HepG2 (cell line): ENCODE measurements around the gene MTOR. TPM values are rescaled to one million over a fixed set of nuclear protein-coding genes. Genes with fewer than 3 reads are reported as not detected.
"Not testable (repeated sequence)": the region's sequence is repeated elsewhere in the genome, so short reads cannot be mapped to it uniquely, and the experiment has no call there.

Experiments
- ATAC-seq: fragments of 200-7000 bp; cut with Tn5 transposase; 3 replicates; pipeline ENCODE4 v1.9.1; 2020; ENCODE audit warnings: mild to moderate bottlenecking, moderate library complexity
- BruUV-seq: library from RNA; stranded (reverse); fragments of 400-500 nt; replicated peaks from 2 replicates; lab custom pipeline; 2021; lab: Mats Ljungman, UMichigan
- CTCF ChIA-PET: fragments of 300-600 bp; formaldehyde crosslinking; extraction: SDS; loops from one replicate; lab custom pipeline; 2021; ENCODE audit warnings: low total read pairs, inconsistent platforms, low intra/inter-chr PET ratio; lab: Yijun Ruan, JAX
- POLR2A ChIA-PET: fragments of 350-600 bp; sonication (Branson Sonifier 250); formaldehyde crosslinking; loops from one replicate; lab custom pipeline; 2020; ENCODE audit warnings: antibody characterized with exemption, inconsistent platforms; lab: Yijun Ruan, JAX
- DNase-seq: peaks from one replicate; pipeline ENCODE4 v3.0.0-alpha.2; 2015; ENCODE audit warnings: low spot score
- FAIRE-seq: peaks from 3 replicates; lab custom pipeline; 2011; peaks lifted over from hg19 to GRCh38; lab: Jason Lieb, UNC
- H2AFZ ChIP-seq: one replicate; pipeline ENCODE4 v1.6.1; 2011; ENCODE audit warnings: low read length, inconsistent platforms
- H3K27ac ChIP-seq: fragments of 300-600 bp; 3 replicates; pipeline ENCODE4 v1.8.0; 2011; ENCODE audit warnings: mixed run types, mild to moderate bottlenecking, mixed read lengths, low read length, inconsistent platforms; ENCODE audit not compliant: insufficient read depth; ENCODE audit errors: extremely low read length
- H3K27me3 ChIP-seq, 2 experiments: fragments of 200-600 bp in 1 of 2; 2 replicates in 1 of 2; 3 replicates in 1 of 2; pipeline versions ENCODE4 v1.6.0 to v1.8.0; 2011; ENCODE audit warnings: low read length in 2 of 2, mild to moderate bottlenecking in 2 of 2, moderate library complexity in 2 of 2, inconsistent platforms in 1 of 2; ENCODE audit not compliant: insufficient read depth in 2 of 2, control insufficient read depth in 1 of 2
- H3K36me3 ChIP-seq, 2 experiments: fragments of 200-600 bp in 1 of 2; replicated peaks in 1 of 2; 2 replicates in 1 of 2; 3 replicates in 1 of 2; pipeline versions ENCODE4 v1.5.1 to v1.8.0; 2011; ENCODE audit warnings: low read length in 2 of 2, inconsistent platforms in 1 of 2; ENCODE audit not compliant: insufficient read depth in 2 of 2, control insufficient read depth in 1 of 2
- H3K4me1 ChIP-seq: 2 replicates; pipeline ENCODE4 v1.5.1; 2012; ENCODE audit warnings: low read length, inconsistent platforms; ENCODE audit not compliant: insufficient read depth
- H3K4me2 ChIP-seq: 2 replicates; pipeline ENCODE4 v1.6.0; 2011; ENCODE audit warnings: low read depth, low read length, inconsistent platforms
- H3K4me3 ChIP-seq, 3 experiments: fragments of 200-600 bp in 1 of 3; sonication (generic), shearing (Covaris generic) in 1 of 3; replicated peaks in 1 of 3; 2 replicates each; pipeline ENCODE4 v1.5.1; 2011 to 2016; ENCODE audit warnings: low read length in 3 of 3, inconsistent platforms in 2 of 3, low read depth in 2 of 3, mild to moderate bottlenecking in 2 of 3, control low read depth in 1 of 3, mixed read lengths in 1 of 3; ENCODE audit not compliant: insufficient read depth in 1 of 3
- H3K79me2 ChIP-seq: one replicate; pipeline ENCODE4 v1.6.1; 2011; ENCODE audit warnings: low read length, inconsistent platforms; ENCODE audit not compliant: insufficient read depth
- H3K9ac ChIP-seq: 2 replicates; pipeline ENCODE4 v1.6.0; 2011; ENCODE audit warnings: mild to moderate bottlenecking, low read depth, low read length, inconsistent platforms; ENCODE audit not compliant: insufficient read depth
- H3K9me3 ChIP-seq: 2 replicates; pipeline ENCODE4 v1.5.1; 2012; ENCODE audit warnings: mild to moderate bottlenecking, low read length
- H4K20me1 ChIP-seq: 2 replicates; pipeline ENCODE4 v1.6.0; 2011; ENCODE audit warnings: inconsistent platforms, mild to moderate bottlenecking, low read length, moderate library complexity; ENCODE audit not compliant: insufficient read depth
- BCL6 ChIP-seq: IDR thresholded peaks from 2 replicates; pipeline ENCODE4 v1.6.1; 2016; ENCODE audit warnings: missing genetic modification reagents, missing compliant biosample characterization
- CREB1 ChIP-seq, 2 experiments: fragments of 450-650 bp in 1 of 2; IDR thresholded peaks; 2 replicates each; pipeline ENCODE4 v1.6.1; 2016 to 2017; ENCODE audit warnings: control low read depth in 1 of 2, mild to moderate bottlenecking in 1 of 2, missing compliant biosample characterization in 1 of 2, missing genetic modification characterization in 1 of 2
- FOXJ3 ChIP-seq: sonication (generic); formaldehyde crosslinking; IDR thresholded peaks from 2 replicates; pipeline ENCODE4 v1.4.0; 2020; ENCODE audit warnings: missing genetic modification reagents, mild to moderate bottlenecking, borderline replicate concordance
- MEIS1 ChIP-seq: sonication (generic); formaldehyde crosslinking; IDR thresholded peaks from 2 replicates; pipeline ENCODE4 v1.9.0; 2021; ENCODE audit warnings: mild to moderate bottlenecking, missing genetic modification reagents, moderate library complexity, borderline replicate concordance
- MXI1 ChIP-seq: IDR thresholded peaks from 3 replicates; pipeline ENCODE4 v1.6.1; 2012; ENCODE audit warnings: low read depth, low read length, inconsistent platforms, borderline replicate concordance
- SMAD1 ChIP-seq: sonication (generic); formaldehyde crosslinking; IDR thresholded peaks from 2 replicates; pipeline ENCODE4 v1.4.0; 2020; ENCODE audit warnings: missing genetic modification reagents, low read depth, mild to moderate bottlenecking, borderline replicate concordance
- TARDBP ChIP-seq: sonication (generic); formaldehyde crosslinking; IDR thresholded peaks from 2 replicates; pipeline ENCODE4 v1.8.0; 2022; ENCODE audit warnings: mild to moderate bottlenecking, missing genetic modification reagents
- YEATS2 ChIP-seq: sonication (generic); formaldehyde crosslinking; IDR thresholded peaks from 2 replicates; pipeline ENCODE4 v1.4.0; 2020; ENCODE audit warnings: missing genetic modification reagents, borderline replicate concordance
- ZBTB21 ChIP-seq: sonication (generic); formaldehyde crosslinking; IDR thresholded peaks from 2 replicates; pipeline ENCODE4 v1.4.0; 2020; ENCODE audit warnings: missing genetic modification reagents
- ZKSCAN8 ChIP-seq: IDR thresholded peaks from 2 replicates; pipeline ENCODE4 v1.6.1; 2016; ENCODE audit warnings: borderline replicate concordance, missing genetic modification reagents, missing compliant biosample characterization
- ZNF543 ChIP-seq: sonication (generic); formaldehyde crosslinking; IDR thresholded peaks from 2 replicates; pipeline ENCODE4 v1.4.0; 2020; ENCODE audit warnings: mild to moderate bottlenecking, missing genetic modification reagents
- ZNF546 ChIP-seq: sonication (generic); formaldehyde crosslinking; conservative IDR thresholded peaks from 2 replicates; pipeline ENCODE4 v1.8.1; 2023; ENCODE audit warnings: mild to moderate bottlenecking, missing genetic modification reagents
- ZNF569 ChIP-seq: sonication (generic); formaldehyde crosslinking; IDR thresholded peaks from 2 replicates; pipeline ENCODE4 v1.5.0; 2020; ENCODE audit warnings: mild to moderate bottlenecking, missing genetic modification reagents, moderate library complexity, borderline replicate concordance
- ZNF614 ChIP-seq: IDR thresholded peaks from 2 replicates; pipeline ENCODE4 v1.6.1; 2018; ENCODE audit warnings: missing biosample characterization, missing genetic modification reagents, inconsistent platforms, borderline replicate concordance
- WGBS: methylation state at CpG from one replicate; pipeline ENCODE4 v1.1.6; 2017; ENCODE audit warnings: low lambda C conversion rate; 5-methylcytosine and 5-hydroxymethylcytosine counted together
- in situ Hi-C: cut with HindIII; loops from 2 replicates; pipeline ENCODE4 v1.10.0; 2017; ENCODE audit warnings: low pct_unique_long_range_greater_than_20kb; ENCODE audit not compliant: extremely low pct_ligation_motif_present
- intact Hi-C: fragments of 100-400 bp; cut with micrococcal nuclease; formaldehyde crosslinking; loops from one replicate; pipeline ENCODE4 v1.10.0; 2022; ENCODE audit not compliant: unreplicated experiment
- polyA plus RNA-seq, 8 experiments: library from polyadenylated mRNA; depleted of rRNA in 3 of 8; stranded (reverse) in 7 of 8; unstranded in 1 of 8; fragments of >200 nt; fragmentation: Illumina TruSeq in 4 of 8; extraction: Trizol in 4 of 8; gene quantifications; 2 replicates each; pipeline versions ENCODE4 v1.2.1 to v1.2.3, GENCODE V29; 2011 to 2016; ENCODE audit warnings: low read depth in 4 of 8, missing spikeins in 1 of 8, mixed read lengths in 1 of 8; ENCODE audit not compliant: insufficient read depth in 1 of 8
- total RNA-seq, 5 experiments: library from RNA; depleted of rRNA; stranded (reverse); fragments of >200 nt; fragmentation: Illumina TruSeq; extraction: Trizol; gene quantifications; 2 replicates each; pipeline ENCODE4 v1.2.3, GENCODE V29; 2016; ENCODE audit warnings: low read depth in 1 of 5
- TF ChIP-seq, protein P1 (sequence below): IDR thresholded peaks from 2 replicates; pipeline ENCODE4 v1.6.1; 2016; ENCODE audit warnings: mild to moderate bottlenecking

MTOR gene
- total and polyA plus RNA-seq, 2 of the 13 experiments (the other 11 are each of a cell fraction or from before 2014, with no cell fraction given): 24.6 to 34.6 TPM

- Histone ChIP-seq H4K20me1 (no peaks in the 10 kb centered on the region), H3K4me2 (peak overlapping the region; percentile 69), H3K79me2 (peaks cover 29% of the 10 kb centered on the region), H3K9ac (peak overlapping the region; percentile 30; the same call in 1 of the 2 replicates), H2AFZ (no peak overlapping the region), H3K9me3 (no peaks in the 10 kb centered on the region), H3K27ac (peak overlapping the region; percentile 39), H3K36me3 (no peaks in the 10 kb centered on the region), H3K27me3 (no peaks in the 10 kb centered on the region; a peak in 1 of 5 replicates), H3K4me1 (peaks cover 61% of the 10 kb centered on the region), H3K4me3 (peak overlapping the region in 2 of 3 experiments; percentile 36 to 42; a peak in 3 of 6 replicates)
- no TSS peak for BruUV-seq
- intact Hi-C loops (no loop called here), in situ Hi-C loops (no loop called here)
- POLR2A ChIA-PET: interaction anchor here (0.5 to 5.0 kb wide), 9 partner anchors 9 to 399 kb away, joined by 3 to 89 read pairs (median 5); partner anchors contain the start of gene MTOR
- TF ChIP-seq SMAD1 (no peak), ZNF546 (no peak), ZKSCAN8 (CRISPR knock-in tag) (peak; percentile 99), ZNF569 (CRISPR knock-in tag) (no peak), CREB1 (IDR thresholded peaks at IDR 0.05) (no peak), CREB1 (CRISPR knock-in tag; IDR thresholded peaks at IDR 0.05) (0 out of 2 replicates have a peak, but pooled peaks have one; percentile 5)
- CTCF ChIA-PET: no interaction called here
- DNase-seq (no peak), ATAC-seq (peak; percentile 2; the same call in 2 of the 3 replicates), FAIRE-seq (no peak)
- WGBS: 12% methylated on average over 9 of the region's 9 CpGs
These were observed 10.1 kb upstream of the MTOR start for GRCh38 chr1:11272544-11272831.

DNA sequence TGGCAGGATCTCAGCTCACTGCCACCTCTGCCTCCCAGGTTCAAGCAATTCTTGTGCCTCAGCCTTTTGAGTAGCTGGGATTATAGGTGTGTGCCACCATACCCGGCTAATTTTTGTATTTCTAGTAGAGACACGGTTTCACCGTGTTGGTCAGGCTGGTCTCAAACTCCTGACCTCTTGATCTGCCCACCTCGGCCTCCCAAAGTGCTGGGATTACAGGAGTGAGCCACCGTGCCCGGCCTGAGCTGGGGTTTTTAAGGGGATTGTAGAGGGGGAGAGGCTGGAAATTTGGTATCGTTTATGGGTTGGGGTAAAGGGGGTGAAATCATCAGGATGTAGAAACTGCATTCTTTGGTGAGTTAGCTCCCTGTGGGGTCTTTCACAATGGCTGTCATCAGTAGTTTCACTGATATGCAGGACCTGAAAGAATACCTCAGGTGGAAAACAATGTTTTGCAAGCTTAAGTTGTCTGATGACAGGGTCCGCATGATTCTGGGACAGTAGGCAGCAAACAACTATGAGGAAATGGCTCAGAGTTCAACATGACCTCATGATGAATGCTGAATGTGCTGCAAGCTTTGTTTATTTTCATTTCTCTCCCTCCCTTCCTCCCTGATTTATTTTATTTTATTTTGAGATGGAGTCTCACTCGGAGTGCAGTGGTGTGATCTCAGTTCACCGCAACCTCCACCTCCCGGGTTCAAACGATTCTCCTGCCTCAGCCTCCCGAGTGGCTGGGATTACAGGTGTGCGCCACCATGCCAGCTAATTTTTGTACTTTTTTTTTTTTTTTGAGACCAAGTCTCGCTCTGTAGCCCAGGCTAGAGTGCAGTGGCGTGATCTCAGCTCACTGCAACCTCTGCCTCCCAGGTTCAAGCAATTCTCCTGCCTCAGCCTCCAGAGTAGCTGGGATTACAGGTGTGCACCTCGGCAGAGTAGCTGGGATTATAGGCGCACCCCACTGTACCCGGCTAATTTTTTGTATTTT is 5.3 kb upstream of the MTOR start:
- in situ Hi-C loops, H3K9me3 ChIP-seq, CTCF ChIA-PET, H2AFZ ChIP-seq, H3K27me3 ChIP-seq, BruUV-seq, H3K79me2 ChIP-seq, H4K20me1 ChIP-seq, intact Hi-C loops, H3K36me3 ChIP-seq: not testable (repeated sequence)
- Histone ChIP-seq H3K4me3 (peak overlapping the region in 2 of 3 experiments; percentile 28 to 40; a peak in 1 of 6 replicates), H3K9ac (peak overlapping the region; percentile 73), H3K4me2 (peak overlapping the region; percentile 70), H3K4me1 (peaks cover 64% of the 10 kb centered on the region), H3K27ac (peak overlapping the region; percentile 92)
- peak; percentile 95 for FAIRE-seq
- peak; percentile 99 for DNase-seq
- 27% methylated on average over 19 of the region's 19 CpGs for WGBS
- POLR2A ChIA-PET: interaction anchor here (0.7 to 1.8 kb wide), 10 partner anchors 8 to 1349 kb away, joined by 3 to 11 read pairs (median 3); partner anchors contain the start of genes EXOSC10 and SRM
- ATAC-seq: peak; percentile 82
- TF ChIP-seq BCL6 (peak; percentile 44; the same call in 1 of the 2 replicates), MEIS1 (CRISPR knock-in tag) (peak; percentile 24; the same call in 1 of the 2 replicates), FOXJ3 (CRISPR knock-in tag) (peak; percentile 76; the same call in 1 of the 2 replicates), CREB1 (IDR thresholded peaks at IDR 0.05) (peak; percentile 79), CREB1 (CRISPR knock-in tag; IDR thresholded peaks at IDR 0.05) (peak; percentile 78), ZNF543 (CRISPR knock-in tag) (0 out of 2 replicates have a peak, but pooled peaks have one; percentile 59), ZBTB21 (CRISPR knock-in tag) (peak; percentile 80), ZNF614 (CRISPR knock-in tag) (peak; percentile 43; the same call in 1 of the 2 replicates), YEATS2 (peak; percentile 41; the same call in 1 of the 2 replicates), MXI1 (peak; percentile 76; the same call in 1 of the 3 replicates), TARDBP (peak; percentile 68; the same call in 1 of the 2 replicates)
- TF ChIP-seq, protein P1, sequence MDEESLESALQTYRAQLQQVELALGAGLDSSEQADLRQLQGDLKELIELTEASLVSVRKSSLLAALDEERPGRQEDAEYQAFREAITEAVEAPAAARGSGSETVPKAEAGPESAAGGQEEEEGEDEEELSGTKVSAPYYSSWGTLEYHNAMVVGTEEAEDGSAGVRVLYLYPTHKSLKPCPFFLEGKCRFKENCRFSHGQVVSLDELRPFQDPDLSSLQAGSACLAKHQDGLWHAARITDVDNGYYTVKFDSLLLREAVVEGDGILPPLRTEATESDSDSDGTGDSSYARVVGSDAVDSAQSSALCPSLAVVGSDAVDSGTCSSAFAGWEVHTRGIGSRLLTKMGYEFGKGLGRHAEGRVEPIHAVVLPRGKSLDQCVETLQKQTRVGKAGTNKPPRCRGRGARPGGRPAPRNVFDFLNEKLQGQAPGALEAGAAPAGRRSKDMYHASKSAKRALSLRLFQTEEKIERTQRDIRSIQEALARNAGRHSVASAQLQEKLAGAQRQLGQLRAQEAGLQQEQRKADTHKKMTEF: peak; percentile 79
